ENCODE results near the gene KIFC3. TPM values are rescaled to one million over a fixed set of nuclear protein-coding genes. Genes with fewer than 3 reads are reported as not detected.

The KIFC3 gene
- total and polyA plus RNA-seq, 2 of the 13 experiments (the other 11 are each of a cell fraction or from before 2014, with no cell fraction given): 42.1 to 45.3 TPM

- TF ChIP-seq THAP9 (CRISPR knock-in tag; IDR thresholded peaks at IDR 0.05; ENCODE audit: borderline replicate concordance) (no peak), FUBP1 (CRISPR knock-in tag; IDR thresholded peaks at IDR 0.05; ENCODE audit: borderline replicate concordance) (no peak), ZSCAN30 (CRISPR knock-in tag; IDR thresholded peaks at IDR 0.05) (no peak), MEIS1 (CRISPR knock-in tag; IDR thresholded peaks at IDR 0.05; ENCODE audit: borderline replicate concordance) (no peak), NR2F6 (IDR thresholded peaks at IDR 0.05) (no peak), NR2F6 (CRISPR knock-in tag; IDR thresholded peaks at IDR 0.05) (no peak), HCFC1 (IDR thresholded peaks at IDR 0.05; ENCODE audit: low read depth, low read length) (no peak), SAP130 (CRISPR knock-in tag; IDR thresholded peaks at IDR 0.05; ENCODE audit: low read depth) (peak; percentile 68), RFX3 (CRISPR knock-in tag; IDR thresholded peaks at IDR 0.05) (no peak), CHCHD3 (CRISPR knock-in tag; IDR thresholded peaks at IDR 0.05) (no peak), MTA1 (CRISPR knock-in tag; IDR thresholded peaks at IDR 0.05; ENCODE audit: borderline replicate concordance) (0 out of 2 replicates have a peak, but pooled peaks have one; percentile 3), ZNF101 (CRISPR knock-in tag; IDR thresholded peaks at IDR 0.05; ENCODE audit: borderline replicate concordance, low read depth) (no peak), ZBTB10 (CRISPR knock-in tag; IDR thresholded peaks at IDR 0.05; ENCODE audit: borderline replicate concordance) (no peak), SAFB2 (CRISPR knock-in tag; IDR thresholded peaks at IDR 0.05; ENCODE audit: borderline replicate concordance, low read depth) (peak; percentile 42; the same call in 1 of the 2 replicates), CEBPG (CRISPR knock-in tag; IDR thresholded peaks at IDR 0.05) (peak; percentile 60), MAX (IDR thresholded peaks at IDR 0.05) (peak; percentile 45; the same call in 1 of the 2 replicates), HINFP (CRISPR knock-in tag; IDR thresholded peaks at IDR 0.05; ENCODE audit: low read depth) (no peak), PITX1 (CRISPR knock-in tag; IDR thresholded peaks at IDR 0.05) (0 out of 2 replicates have a peak, but pooled peaks have one; percentile 0), RFX5 (IDR thresholded peaks at IDR 0.05; ENCODE audit: low read depth, low read length) (no peak), AGO1 (IDR thresholded peaks at IDR 0.05; ENCODE audit: low read depth, low read length, poor library complexity, severe bottlenecking) (no peak), ZNF572 (CRISPR knock-in tag; IDR thresholded peaks at IDR 0.05) (no peak), U2AF1 (optimal IDR thresholded peaks at IDR 0.05; ENCODE audit: low read depth, low read length) (no peak)
Measured at GRCh38 chr16:57799600-57800199, 2.6 kb downstream of the KIFC3 start (continued).

Measured in HepG2 (cell line).